Epithelial cell of alveolus of lung (primary cell): ENCODE measurements around the gene FCSK. TPM values are rescaled to one million over a fixed set of nuclear protein-coding genes. Genes with fewer than 3 reads are reported as not detected.

Experiments used
- total RNA-seq: library from RNA; depleted of rRNA; stranded (reverse); fragments of >200 nt; gene quantifications from 2 replicates; pipeline ENCODE4 v1.2.1, GENCODE V29; 2015

The FCSK gene
- 8.5 and 13.1 TPM in 2 replicates for total RNA-seq

GRCh38 chr16:70454222-70455034 lies at the start of gene FCSK:
FCSK (plus strand) TSS chr16:70454595; CDS start chr16:70463191, 8,596 bp downstream.

GRCh38 chr16:70438969-70439862 lies 15.2 kb upstream of the FCSK start, which contains the start of gene ST3GAL2:
ST3GAL2 (minus strand) TSS chr16:70439100; CDS start chr16:70398530, 40,570 bp downstream.

DNA sequence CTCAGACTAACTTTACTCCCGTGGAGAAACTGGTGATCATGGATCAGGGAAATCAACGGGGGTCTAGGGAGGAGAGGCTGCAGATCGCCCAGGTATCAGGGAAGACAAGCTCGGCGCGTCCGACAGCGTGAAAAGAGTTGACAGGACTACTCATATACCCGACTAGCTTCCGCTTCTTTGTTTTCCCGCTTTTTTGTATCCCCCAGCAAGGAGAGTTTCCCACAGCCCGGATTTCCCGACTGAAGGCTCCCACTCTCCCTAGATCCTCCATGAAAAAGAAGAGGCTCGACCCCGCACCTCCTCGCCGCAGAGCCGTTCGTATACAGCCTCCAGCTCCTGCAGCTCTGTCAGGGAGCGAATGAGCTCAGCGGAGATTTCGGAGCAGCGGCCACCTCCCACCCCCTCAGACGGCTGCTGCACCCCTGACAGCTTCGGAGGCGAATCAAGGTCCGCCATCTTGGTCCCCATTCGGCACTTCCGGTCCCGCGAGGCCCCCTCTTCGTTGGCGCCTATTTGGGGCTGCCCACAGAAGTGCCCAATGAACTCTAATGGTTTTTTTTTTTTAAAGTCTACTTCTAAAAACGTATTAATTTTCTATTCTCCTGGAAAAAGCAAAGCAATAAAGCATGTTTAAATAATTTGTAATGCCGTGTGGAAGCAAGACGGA lies 68.8 kb downstream of the FCSK start, which contains the start of gene COG4:
TSS of gene COG4 (minus strand) at position 479 of the 667 bp plus-strand sequence. CDS start at position 468, 11 bp downstream.

GRCh38 chr16:70523743-70524398 lies 69.5 kb downstream of the FCSK start, which contains the start of gene SF3B3:
SF3B3 (plus strand) TSS chr16:70523816; CDS start chr16:70526657, 2,841 bp downstream.

Other genes with a start within 250 kb of the FCSK start
- gene EXOSC6, start 202.7 kb upstream of the FCSK start, total RNA-seq, result 15.2 and 21.5 TPM in 2 replicates
- 97.3 and 185 TPM in 2 replicates for gene AARS1, start 165.1 kb upstream of the FCSK start, total RNA-seq
- gene DDX19B, start 155.4 kb upstream of the FCSK start, total RNA-seq, result 35.3 and 42.3 TPM in 2 replicates
- 27.4 and 29.8 TPM in 2 replicates for gene DDX19A, start 107.7 kb upstream of the FCSK start, total RNA-seq
- gene ST3GAL2, start 15.5 kb upstream of the FCSK start, total RNA-seq, result 22.3 and 40.6 TPM in 2 replicates
- gene COG4, start 69.0 kb downstream of the FCSK start, total RNA-seq, result 45.4 and 79.5 TPM in 2 replicates
- 140 and 174 TPM in 2 replicates for gene SF3B3, start 69.2 kb downstream of the FCSK start, total RNA-seq
- gene IL34, start 192.0 kb downstream of the FCSK start, total RNA-seq, result 1.1 and 1.7 TPM in 2 replicates
- gene MTSS2, start 231.5 kb downstream of the FCSK start, total RNA-seq, result 17.6 and 106 TPM in 2 replicates